ENCODE data around the gene MOXD1. TPM values are rescaled to one million over a fixed set of nuclear protein-coding genes. Genes with fewer than 3 reads are reported as not detected.
A peak's percentile ranks its signal among the peaks of the same experiment; 100 is the strongest.

Gene MOXD1
- total RNA-seq, 2 experiments from 2014 or later: 0.74 TPM; not detected in 1

DNA sequence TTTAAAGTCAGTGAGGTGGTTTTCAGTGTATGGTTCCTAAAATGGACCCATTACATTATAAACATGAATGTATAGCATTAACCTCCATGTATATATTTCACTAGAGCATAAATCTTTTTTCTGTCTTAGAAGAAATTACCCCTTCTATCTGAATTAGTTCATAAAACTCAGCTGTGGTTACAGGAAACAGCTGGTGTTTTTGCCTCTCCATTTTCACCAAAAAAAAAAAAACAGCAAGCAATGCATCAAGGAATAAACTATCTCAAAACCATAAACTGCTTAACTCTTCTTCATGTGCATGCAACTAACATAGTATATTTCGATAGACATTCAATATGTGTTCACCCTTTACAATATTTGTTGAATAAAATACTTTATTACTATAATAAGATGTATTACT is 40.2 kb downstream of the MOXD1 start:
- no peaks in the 10 kb centered on the region for H4K20me1 ChIP-seq (ENCODE audit: insufficient read depth, low read length)
- intact Hi-C loops (cut with micrococcal nuclease; ENCODE audit: unreplicated experiment): no loop called here
- BruUV-seq (replicated peaks): no TSS peak
- H2AFZ ChIP-seq (ENCODE audit: low read length): peak overlapping the region; percentile 72; the same call in 1 of the 2 replicates
- H3K4me1 ChIP-seq (ENCODE audit: insufficient read depth, low read length, poor library complexity, severe bottlenecking): peaks cover 36% of the 10 kb centered on the region
- TF ChIP-seq, protein P1, sequence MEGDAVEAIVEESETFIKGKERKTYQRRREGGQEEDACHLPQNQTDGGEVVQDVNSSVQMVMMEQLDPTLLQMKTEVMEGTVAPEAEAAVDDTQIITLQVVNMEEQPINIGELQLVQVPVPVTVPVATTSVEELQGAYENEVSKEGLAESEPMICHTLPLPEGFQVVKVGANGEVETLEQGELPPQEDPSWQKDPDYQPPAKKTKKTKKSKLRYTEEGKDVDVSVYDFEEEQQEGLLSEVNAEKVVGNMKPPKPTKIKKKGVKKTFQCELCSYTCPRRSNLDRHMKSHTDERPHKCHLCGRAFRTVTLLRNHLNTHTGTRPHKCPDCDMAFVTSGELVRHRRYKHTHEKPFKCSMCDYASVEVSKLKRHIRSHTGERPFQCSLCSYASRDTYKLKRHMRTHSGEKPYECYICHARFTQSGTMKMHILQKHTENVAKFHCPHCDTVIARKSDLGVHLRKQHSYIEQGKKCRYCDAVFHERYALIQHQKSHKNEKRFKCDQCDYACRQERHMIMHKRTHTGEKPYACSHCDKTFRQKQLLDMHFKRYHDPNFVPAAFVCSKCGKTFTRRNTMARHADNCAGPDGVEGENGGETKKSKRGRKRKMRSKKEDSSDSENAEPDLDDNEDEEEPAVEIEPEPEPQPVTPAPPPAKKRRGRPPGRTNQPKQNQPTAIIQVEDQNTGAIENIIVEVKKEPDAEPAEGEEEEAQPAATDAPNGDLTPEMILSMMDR (conservative IDR thresholded peaks at IDR 0.05; ENCODE audit: low read length): no peak
- TF ChIP-seq EZH2phosphoT487 (IDR thresholded peaks at IDR 0.05; ENCODE audit: borderline replicate concordance, low read depth, low read length): no peak
- H3K4me2 ChIP-seq (ENCODE audit: low read length): no peak overlapping the region
- no peak overlapping the region for H3K4me3 ChIP-seq (ENCODE audit: low read depth, low read length, poor library complexity, severe bottlenecking)
- H3K9me2 ChIP-seq (ENCODE audit: insufficient read depth, low read length): no peaks in the 10 kb centered on the region
- H3K9me3 ChIP-seq (ENCODE audit: low read length): 0 out of 2 replicates have a peak, but pooled peaks cover 4% of the 10 kb centered on the region
- H3K27ac ChIP-seq (ENCODE audit: low read depth, low read length, poor library complexity, severe bottlenecking): no peak overlapping the region
- no peak for DNase-seq (ENCODE audit: low spot score)
- ChIA-PET POLR2A (interaction anchor here (0.6 to 2.5 kb wide), 9 partner anchors 15 to 110 kb away, joined by 3 to 10 read pairs (median 3); no protein-coding TSS in a partner anchor), CTCF (ENCODE audit: unreplicated experiment) (no interaction called here)
- H3K36me3 ChIP-seq (ENCODE audit: insufficient read depth, low read length): 0 out of 2 replicates have a peak, but pooled peaks cover under 1% of the 10 kb centered on the region
- H3K79me2 ChIP-seq (ENCODE audit: insufficient read depth, low read depth, low read length): no peaks in the 10 kb centered on the region

DNA sequence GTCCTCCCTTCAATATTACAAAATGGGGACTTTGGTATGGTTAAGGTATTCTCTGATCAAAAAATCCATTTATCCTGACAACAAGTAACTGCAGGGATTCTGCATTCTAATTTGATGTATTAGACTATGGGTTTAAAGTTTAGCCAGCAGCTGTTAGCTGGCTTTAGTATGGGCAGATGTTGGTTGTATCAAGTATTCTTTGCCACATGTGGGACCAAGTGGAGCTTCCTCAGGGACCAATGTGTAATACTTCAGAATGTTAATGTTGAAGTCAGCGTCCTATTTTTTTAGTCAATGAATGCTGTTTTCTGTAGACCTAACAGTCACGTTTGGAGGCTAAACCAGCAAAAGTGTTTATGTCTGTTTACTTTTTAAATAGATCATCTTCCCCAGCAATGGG is 41.4 kb downstream of the MOXD1 start:
- no peaks in the 10 kb centered on the region for H4K20me1 ChIP-seq (ENCODE audit: insufficient read depth, low read length)
- no peak for DNase-seq (ENCODE audit: low spot score)
- H3K9me3 ChIP-seq (ENCODE audit: low read length): 0 out of 2 replicates have a peak, but pooled peaks cover 4% of the 10 kb centered on the region
- BruUV-seq (replicated peaks): no TSS peak
- TF ChIP-seq EZH2phosphoT487 (IDR thresholded peaks at IDR 0.05; ENCODE audit: borderline replicate concordance, low read depth, low read length): no peak
- peak overlapping the region; percentile 72 for H2AFZ ChIP-seq (ENCODE audit: low read length)
- no peaks in the 10 kb centered on the region for H3K9me2 ChIP-seq (ENCODE audit: insufficient read depth, low read length)
- H3K4me3 ChIP-seq (ENCODE audit: low read depth, low read length, poor library complexity, severe bottlenecking): no peak overlapping the region
- no peak overlapping the region for H3K4me2 ChIP-seq (ENCODE audit: low read length)
- H3K36me3 ChIP-seq (ENCODE audit: insufficient read depth, low read length): peaks cover 5% of the 10 kb centered on the region; the same call in 1 of the 2 replicates
- ChIA-PET POLR2A (no interaction called here), CTCF (ENCODE audit: unreplicated experiment) (no interaction called here)
- no peaks in the 10 kb centered on the region for H3K79me2 ChIP-seq (ENCODE audit: insufficient read depth, low read depth, low read length)
- intact Hi-C loops (cut with micrococcal nuclease; ENCODE audit: unreplicated experiment): no loop called here
- peaks cover 38% of the 10 kb centered on the region for H3K4me1 ChIP-seq (ENCODE audit: insufficient read depth, low read length, poor library complexity, severe bottlenecking)
- H3K27ac ChIP-seq (ENCODE audit: low read depth, low read length, poor library complexity, severe bottlenecking): no peak overlapping the region

DNA sequence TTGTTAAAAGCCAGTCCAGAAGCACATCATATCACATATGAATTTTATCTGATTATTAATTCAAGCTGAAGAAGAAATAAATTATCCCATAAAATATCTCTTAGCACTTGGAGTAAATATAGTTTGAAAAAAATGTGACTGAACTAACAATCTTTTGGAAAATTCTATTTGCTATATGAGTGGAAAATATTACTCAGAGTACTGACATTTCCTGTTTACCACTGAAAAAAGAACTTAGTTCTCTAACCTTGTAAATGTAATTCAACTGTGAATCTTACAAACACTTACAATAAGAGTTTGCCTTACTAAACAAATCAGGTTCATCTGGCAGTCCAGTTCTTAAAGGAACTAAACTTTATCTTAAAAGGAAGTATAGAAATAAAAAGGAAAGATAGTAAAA is 44.2 kb downstream of the MOXD1 start:
- no peaks in the 10 kb centered on the region for H3K9me2 ChIP-seq (ENCODE audit: insufficient read depth, low read length)
- ChIA-PET POLR2A (interaction anchor here (0.8 to 0.9 kb wide), 2 partner anchors 9 to 12 kb away, joined by 3 read pairs; no protein-coding TSS in a partner anchor), CTCF (ENCODE audit: unreplicated experiment) (no interaction called here)
- TF ChIP-seq, protein P1 (conservative IDR thresholded peaks at IDR 0.05; ENCODE audit: low read length): no peak
- TF ChIP-seq EZH2phosphoT487 (IDR thresholded peaks at IDR 0.05; ENCODE audit: borderline replicate concordance, low read depth, low read length): no peak
- no TSS peak for BruUV-seq (replicated peaks)
- H3K4me3 ChIP-seq (ENCODE audit: low read depth, low read length, poor library complexity, severe bottlenecking): no peak overlapping the region
- peaks cover 24% of the 10 kb centered on the region; the same call in 1 of the 2 replicates for H3K9me3 ChIP-seq (ENCODE audit: low read length)
- no peaks in the 10 kb centered on the region for H4K20me1 ChIP-seq (ENCODE audit: insufficient read depth, low read length)
- H3K27ac ChIP-seq (ENCODE audit: low read depth, low read length, poor library complexity, severe bottlenecking): no peak overlapping the region
- intact Hi-C loops (cut with micrococcal nuclease; ENCODE audit: unreplicated experiment): no loop called here
- H3K4me2 ChIP-seq (ENCODE audit: low read length): peak overlapping the region; percentile 30
- peaks cover 13% of the 10 kb centered on the region; the same call in 1 of the 2 replicates for H3K36me3 ChIP-seq (ENCODE audit: insufficient read depth, low read length)
- peaks cover 63% of the 10 kb centered on the region for H3K4me1 ChIP-seq (ENCODE audit: insufficient read depth, low read length, poor library complexity, severe bottlenecking)
- H3K79me2 ChIP-seq (ENCODE audit: insufficient read depth, low read depth, low read length): no peaks in the 10 kb centered on the region
- no peak for DNase-seq (ENCODE audit: low spot score)
- peak overlapping the region; percentile 85 for H2AFZ ChIP-seq (ENCODE audit: low read length)
